Measurements from ENCODE around the gene MMP11. TPM values are rescaled to one million over a fixed set of nuclear protein-coding genes. Genes with fewer than 3 reads are reported as not detected.
A peak's percentile ranks its signal among the peaks of the same experiment; 100 is the strongest.

The MMP11 gene
- total RNA-seq, 1 donor from 2014 or later: 6.2 TPM

- DNase-seq (ENCODE audit: low spot score): no peak
- intact Hi-C loops (cut with DNase I): no loop called here
Measured at GRCh38 chr22:23822101-23822671, 49.5 kb downstream of the MMP11 start.

- intact Hi-C loops (cut with DNase I): loop anchor here (1.0 kb wide), 2 partner anchors 12 to 23 kb away; no protein-coding TSS in a partner anchor
- no peak for DNase-seq (ENCODE audit: low spot score)
Measured at GRCh38 chr22:23823331-23823791, 50.7 kb downstream of the MMP11 start.

- no peak for DNase-seq (ENCODE audit: low spot score)
- intact Hi-C loops (cut with DNase I): no loop called here
Measured at GRCh38 chr22:23824476-23825245, 52.0 kb downstream of the MMP11 start.

- intact Hi-C loops (cut with DNase I): no loop called here
- no peak for DNase-seq (ENCODE audit: low spot score)
Measured at GRCh38 chr22:23825246-23825905, 52.7 kb downstream of the MMP11 start.

- intact Hi-C loops (cut with DNase I): no loop called here
- no peak for DNase-seq (ENCODE audit: low spot score)
Measured at GRCh38 chr22:23826510-23827350, 54.1 kb downstream of the MMP11 start.

- intact Hi-C loops (cut with DNase I): no loop called here
- DNase-seq (ENCODE audit: low spot score): no peak
Measured at GRCh38 chr22:23827351-23827995, 54.8 kb downstream of the MMP11 start.

GRCh38 chr22:23828800-23829680, 56.4 kb downstream of the MMP11 start:
- intact Hi-C loops (cut with DNase I): no loop called here

GRCh38 chr22:23829845-23830372, 57.3 kb downstream of the MMP11 start:
- DNase-seq (ENCODE audit: low spot score): peak; percentile 24
- intact Hi-C loops (cut with DNase I): no loop called here

More at GRCh38 chr22:23828800-23829680, 56.4 kb downstream of the MMP11 start:
- DNase-seq (ENCODE audit: low spot score): no peak

- intact Hi-C loops (cut with DNase I): no loop called here
- no peak for DNase-seq (ENCODE audit: low spot score)
Measured at GRCh38 chr22:23831261-23831660, 58.6 kb downstream of the MMP11 start.

GRCh38 chr22:23831781-23832180, 59.1 kb downstream of the MMP11 start:
- intact Hi-C loops (cut with DNase I): no loop called here
- peak; percentile 49 for DNase-seq (ENCODE audit: low spot score)

- intact Hi-C loops (cut with DNase I): no loop called here
- peak; percentile 72 for DNase-seq (ENCODE audit: low spot score)
Measured at GRCh38 chr22:23832226-23833016, 59.8 kb downstream of the MMP11 start.

- peak; percentile 72 for DNase-seq (ENCODE audit: low spot score)
- intact Hi-C loops (cut with DNase I): no loop called here
Measured at GRCh38 chr22:23833017-23833751, 60.5 kb downstream of the MMP11 start.

Other genes starting within 250 kb of the MMP11 start
- not detected for gene IGLL1, start 192.6 kb upstream of the MMP11 start, total RNA-seq
- gene DRICH1, start 140.5 kb upstream of the MMP11 start, total RNA-seq: not detected
- gene RGL4, start 81.8 kb upstream of the MMP11 start, total RNA-seq: 0.24 TPM
- gene ZNF70, start 21.7 kb upstream of the MMP11 start, total RNA-seq: 3.0 TPM
- 2.1 TPM for gene VPREB3, start 18.4 kb upstream of the MMP11 start, total RNA-seq
- gene C22orf15, start 9.9 kb upstream of the MMP11 start, total RNA-seq: not detected
- gene CHCHD10, start 4.9 kb upstream of the MMP11 start, total RNA-seq: 1,008 TPM
- 50.4 TPM for gene SMARCB1, start 14.1 kb downstream of the MMP11 start, total RNA-seq
- 2.2 TPM for gene DERL3, start 66.2 kb downstream of the MMP11 start, total RNA-seq
- 19.7 TPM for gene SLC2A11, start 85.0 kb downstream of the MMP11 start, total RNA-seq
- 317 TPM for gene MIF, start 121.5 kb downstream of the MMP11 start, total RNA-seq
- gene GSTT2B, start 188.3 kb downstream of the MMP11 start, total RNA-seq: 21.1 TPM
- 3.5 TPM for gene DDTL, start 194.0 kb downstream of the MMP11 start, total RNA-seq
- gene DDT, start 201.6 kb downstream of the MMP11 start, total RNA-seq: 128 TPM
- gene GSTT2, start 207.3 kb downstream of the MMP11 start, total RNA-seq: 0.43 TPM
- gene GSTT4, start 232.6 kb downstream of the MMP11 start, total RNA-seq: not detected
- 38.0 TPM for gene CABIN1, start 238.5 kb downstream of the MMP11 start, total RNA-seq